Measurements from ENCODE around the gene RGL1. TPM values are rescaled to one million over a fixed set of nuclear protein-coding genes. Genes with fewer than 3 reads are reported as not detected.

RGL1 gene
- total RNA-seq, 4 donors from 2014 or later, result 12.1 to 13.8 (median 13.0) TPM

- intact Hi-C loops (cut with DNase I; ENCODE audit: low total_unique reads), result loop anchor here (10.0 kb wide), 1 partner anchor 1686 kb away; no protein-coding TSS in a partner anchor
- Histone ChIP-seq H3K9me3 (peaks cover 6 to 9% of the 10 kb centered on the region in 2 donors), H3K4me1 (no peaks in the 10 kb centered on the region), H3K27me3 (no peaks in the 10 kb centered on the region), H3K27ac (no peak overlapping the region), H3K36me3 (no peaks in the 10 kb centered on the region), H3K4me3 (no peak overlapping the region)
- no peak for DNase-seq
- in situ Hi-C loops (cut with MboI; ENCODE audit: low pct_ligation_motif_present in 1 of 4, low pct_unique_long_range_greater_than_20kb in 1 of 4, low sequenced_read_pairs in 3 of 4), result no loop called here
- no peak for TF ChIP-seq POLR2A (IDR thresholded peaks at IDR 0.05)
- no peak for TF ChIP-seq POLR2AphosphoS5 (IDR thresholded peaks at IDR 0.05)
- TF ChIP-seq EP300 (IDR thresholded peaks at IDR 0.05; ENCODE audit: low read depth), result no peak
- TF ChIP-seq CTCF (IDR thresholded peaks at IDR 0.05), result no peak
Measured at GRCh38 chr1:183770816-183771128, 34.1 kb upstream of the RGL1 start.

- TF ChIP-seq POLR2A (IDR thresholded peaks at IDR 0.05), result no peak
- TF ChIP-seq EP300 (IDR thresholded peaks at IDR 0.05; ENCODE audit: low read depth), result no peak
- TF ChIP-seq CTCF (IDR thresholded peaks at IDR 0.05), result no peak
- TF ChIP-seq POLR2AphosphoS5 (IDR thresholded peaks at IDR 0.05), result no peak
- DNase-seq, result no peak
- intact Hi-C loops (cut with DNase I; ENCODE audit: low total_unique reads) (loop anchor here (10.0 kb wide), 1 partner anchor 1689 kb away; no protein-coding TSS in a partner anchor), in situ Hi-C loops (cut with MboI; ENCODE audit: low pct_ligation_motif_present in 1 of 4, low pct_unique_long_range_greater_than_20kb in 1 of 4, low sequenced_read_pairs in 3 of 4) (no loop called here)
- WGBS, 2 donors (ENCODE audit: low coverage in 1 of 2), result 72 to 81% methylated on average over 3 of the region's 3 CpGs
- no peaks in the 10 kb centered on the region for H3K27me3 ChIP-seq
- H3K9me3 ChIP-seq, result peaks cover 6 to 9% of the 10 kb centered on the region in 2 donors
- H3K27ac ChIP-seq, result no peak overlapping the region
- H3K36me3 ChIP-seq, result no peaks in the 10 kb centered on the region
- H3K4me1 ChIP-seq, result no peaks in the 10 kb centered on the region
- H3K4me3 ChIP-seq, result no peak overlapping the region
Measured at GRCh38 chr1:183773482-183774274, 31.2 kb upstream of the RGL1 start.

- H3K4me3 ChIP-seq, result no peak overlapping the region
- no peak overlapping the region for H3K27ac ChIP-seq
- DNase-seq, result no peak
- peaks cover 6 to 9% of the 10 kb centered on the region in 2 donors for H3K9me3 ChIP-seq
- no peaks in the 10 kb centered on the region for H3K4me1 ChIP-seq
- H3K36me3 ChIP-seq, result no peaks in the 10 kb centered on the region
- intact Hi-C loops (cut with DNase I; ENCODE audit: low total_unique reads), result loop anchor here (10.0 kb wide), 1 partner anchor 1690 kb away; no protein-coding TSS in a partner anchor
- no peaks in the 10 kb centered on the region for H3K27me3 ChIP-seq
- TF ChIP-seq EP300 (IDR thresholded peaks at IDR 0.05; ENCODE audit: low read depth), result no peak
- in situ Hi-C loops (cut with MboI; ENCODE audit: low pct_ligation_motif_present in 1 of 4, low pct_unique_long_range_greater_than_20kb in 1 of 4, low sequenced_read_pairs in 3 of 4), result no loop called here
- WGBS, 2 donors (ENCODE audit: low coverage in 1 of 2), result 90 to 99% methylated on average over 3 of the region's 3 CpGs
Measured at GRCh38 chr1:183774938-183775337, 30.0 kb upstream of the RGL1 start.

DNA sequence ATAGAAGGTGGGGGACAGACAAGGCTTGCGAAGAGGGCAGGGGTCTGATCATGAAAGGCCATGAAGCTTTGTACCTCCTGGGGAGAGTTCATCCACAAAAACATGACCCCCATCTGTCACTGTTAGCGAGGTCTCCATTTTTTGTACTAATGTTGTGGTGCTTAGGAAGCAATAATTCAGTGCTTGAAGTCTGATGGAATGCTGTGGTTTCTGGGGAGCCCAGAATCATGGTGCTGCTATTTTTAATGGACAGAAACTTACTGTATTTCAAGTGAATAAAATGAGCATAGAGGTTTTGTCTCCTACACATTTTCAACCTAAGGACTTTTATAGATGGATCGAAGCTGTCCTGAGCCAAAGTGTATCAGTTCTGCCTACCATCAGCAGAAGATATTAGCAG is 28.2 kb upstream of the RGL1 start:
- Histone ChIP-seq H3K27ac (no peak overlapping the region), H3K27me3 (no peaks in the 10 kb centered on the region), H3K9me3 (peaks cover 6 to 9% of the 10 kb centered on the region in 2 donors), H3K36me3 (no peaks in the 10 kb centered on the region), H3K4me1 (no peaks in the 10 kb centered on the region), H3K4me3 (no peak overlapping the region)
- in situ Hi-C loops (cut with MboI; ENCODE audit: low pct_ligation_motif_present in 1 of 4, low pct_unique_long_range_greater_than_20kb in 1 of 4, low sequenced_read_pairs in 3 of 4) (no loop called here), intact Hi-C loops (cut with DNase I; ENCODE audit: low total_unique reads) (loop anchor here (10.0 kb wide), 1 partner anchor 1692 kb away; no protein-coding TSS in a partner anchor)
- DNase-seq, result no peak
- WGBS, 2 donors (ENCODE audit: low coverage in 1 of 2), result 80 to 86% methylated on average over 3 of the region's 3 CpGs
- TF ChIP-seq POLR2A (IDR thresholded peaks at IDR 0.05), result no peak
- no peak for TF ChIP-seq CTCF (IDR thresholded peaks at IDR 0.05)
- TF ChIP-seq POLR2AphosphoS5 (IDR thresholded peaks at IDR 0.05), result no peak
- no peak for TF ChIP-seq EP300 (IDR thresholded peaks at IDR 0.05; ENCODE audit: low read depth)
